Measurements from ENCODE around the gene GPR55. TPM values are rescaled to one million over a fixed set of nuclear protein-coding genes. Genes with fewer than 3 reads are reported as not detected.

The GPR55 gene
- total RNA-seq, 1 experiment from 2014 or later, result 0.07 TPM

GRCh38 chr2:230950874-230951339 is 25.9 kb upstream of the GPR55 start:
- intact Hi-C loops (cut with micrococcal nuclease), result no loop called here
- DNase-seq (no peak), ATAC-seq (no peak)
- Histone ChIP-seq H3K79me2 (ENCODE audit: low read length) (no peaks in the 10 kb centered on the region), H3K9ac (ENCODE audit: low read length) (no peak overlapping the region), H3K4me3 (ENCODE audit: low read length) (no peak overlapping the region), H3K4me1 (ENCODE audit: insufficient read depth, low read length) (no peaks in the 10 kb centered on the region), H3K9me3 (ENCODE audit: low read length) (no peaks in the 10 kb centered on the region), H3K27me3 (ENCODE audit: low read length) (no peaks in the 10 kb centered on the region), H3K9me2 (replicated peaks; ENCODE audit: low read length) (no peaks in the 10 kb centered on the region), H2AFZ (ENCODE audit: low read length) (no peak overlapping the region), H4K20me1 (ENCODE audit: low read length) (no peaks in the 10 kb centered on the region), H3K36me3 (ENCODE audit: low read depth, low read length) (no peaks in the 10 kb centered on the region), H3K4me2 (ENCODE audit: low read length) (no peak overlapping the region), H3K27ac (ENCODE audit: low read length) (no peak overlapping the region), H3F3A (ENCODE audit: low read length, unreplicated experiment) (no peaks in the 10 kb centered on the region)
- ChIA-PET CTCF (no interaction called here), POLR2A (ENCODE audit: unreplicated experiment) (no interaction called here)
- no peak for TF ChIP-seq EZH2 (IDR thresholded peaks at IDR 0.05; ENCODE audit: low read length, unreplicated experiment)
- TF ChIP-seq EZH2phosphoT487 (IDR thresholded peaks at IDR 0.05; ENCODE audit: borderline replicate concordance, low read length), result no peak
- TF ChIP-seq, protein P1, sequence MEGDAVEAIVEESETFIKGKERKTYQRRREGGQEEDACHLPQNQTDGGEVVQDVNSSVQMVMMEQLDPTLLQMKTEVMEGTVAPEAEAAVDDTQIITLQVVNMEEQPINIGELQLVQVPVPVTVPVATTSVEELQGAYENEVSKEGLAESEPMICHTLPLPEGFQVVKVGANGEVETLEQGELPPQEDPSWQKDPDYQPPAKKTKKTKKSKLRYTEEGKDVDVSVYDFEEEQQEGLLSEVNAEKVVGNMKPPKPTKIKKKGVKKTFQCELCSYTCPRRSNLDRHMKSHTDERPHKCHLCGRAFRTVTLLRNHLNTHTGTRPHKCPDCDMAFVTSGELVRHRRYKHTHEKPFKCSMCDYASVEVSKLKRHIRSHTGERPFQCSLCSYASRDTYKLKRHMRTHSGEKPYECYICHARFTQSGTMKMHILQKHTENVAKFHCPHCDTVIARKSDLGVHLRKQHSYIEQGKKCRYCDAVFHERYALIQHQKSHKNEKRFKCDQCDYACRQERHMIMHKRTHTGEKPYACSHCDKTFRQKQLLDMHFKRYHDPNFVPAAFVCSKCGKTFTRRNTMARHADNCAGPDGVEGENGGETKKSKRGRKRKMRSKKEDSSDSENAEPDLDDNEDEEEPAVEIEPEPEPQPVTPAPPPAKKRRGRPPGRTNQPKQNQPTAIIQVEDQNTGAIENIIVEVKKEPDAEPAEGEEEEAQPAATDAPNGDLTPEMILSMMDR (conservative IDR thresholded peaks at IDR 0.05; ENCODE audit: low read depth, low read length), result no peak
- BruUV-seq (replicated peaks), result no TSS peak

DNA sequence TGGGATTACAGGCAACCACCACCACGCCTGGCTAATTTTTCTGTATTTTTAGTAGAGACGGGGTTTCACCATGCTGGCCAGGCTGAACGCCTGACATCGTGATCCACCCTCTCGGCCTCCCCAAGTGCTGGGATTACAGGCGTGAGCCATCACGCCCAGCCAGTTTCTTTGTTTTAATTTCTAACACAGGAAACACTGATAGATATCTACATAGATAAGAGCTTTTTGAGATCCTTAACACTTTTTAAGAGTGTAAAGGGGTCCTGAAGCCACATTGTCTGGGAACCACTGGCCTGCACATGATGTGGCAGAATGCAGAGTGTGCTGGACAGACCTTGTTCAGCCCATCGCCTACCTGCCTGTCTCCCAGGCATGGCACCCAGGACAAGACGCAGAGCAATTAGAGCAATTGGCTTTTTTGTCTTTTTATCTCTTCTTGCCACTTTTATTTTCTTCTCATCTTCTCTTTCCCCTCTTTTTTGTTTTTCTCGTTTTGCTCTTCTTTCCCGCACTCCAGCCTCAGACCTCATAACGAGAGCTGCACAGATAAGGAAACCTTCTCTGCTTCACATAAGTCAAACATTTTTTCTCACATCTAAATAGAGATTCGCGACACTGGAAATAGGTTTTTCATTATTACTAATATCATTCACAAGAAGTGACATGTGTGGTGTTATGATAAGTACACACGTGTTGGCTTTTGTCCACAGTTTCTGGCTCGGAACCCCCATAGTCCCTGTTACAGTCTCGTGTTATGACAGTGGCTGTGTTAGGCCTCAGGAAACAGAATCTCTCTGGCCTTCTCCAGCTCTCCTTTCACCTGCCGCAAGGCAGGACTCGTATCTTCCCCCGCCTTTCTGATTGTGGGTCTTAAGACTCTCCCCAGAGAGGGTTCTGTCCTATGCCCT is 25.2 kb upstream of the GPR55 start:
- Histone ChIP-seq H3K27ac (ENCODE audit: low read length) (no peak overlapping the region), H3K27me3 (ENCODE audit: low read length) (no peaks in the 10 kb centered on the region), H3K9ac (ENCODE audit: low read length) (no peak overlapping the region), H3K4me1 (ENCODE audit: insufficient read depth, low read length) (no peaks in the 10 kb centered on the region), H3K4me3 (ENCODE audit: low read length) (no peak overlapping the region), H4K20me1 (ENCODE audit: low read length) (no peaks in the 10 kb centered on the region), H3K9me2 (replicated peaks; ENCODE audit: low read length) (no peaks in the 10 kb centered on the region), H3K36me3 (ENCODE audit: low read depth, low read length) (no peaks in the 10 kb centered on the region), H3F3A (ENCODE audit: low read length, unreplicated experiment) (no peaks in the 10 kb centered on the region), H3K9me3 (ENCODE audit: low read length) (no peaks in the 10 kb centered on the region), H3K79me2 (ENCODE audit: low read length) (no peaks in the 10 kb centered on the region), H3K4me2 (ENCODE audit: low read length) (no peak overlapping the region), H2AFZ (ENCODE audit: low read length) (no peak overlapping the region)
- POLR2A ChIA-PET (ENCODE audit: unreplicated experiment), result no interaction called here
- CTCF ChIA-PET, result no interaction called here
- intact Hi-C loops (cut with micrococcal nuclease), result no loop called here
- BruUV-seq (replicated peaks), result no TSS peak
- ATAC-seq (no peak), DNase-seq (no peak)
- TF ChIP-seq EZH2 (IDR thresholded peaks at IDR 0.05; ENCODE audit: low read length, unreplicated experiment) (no peak), EZH2phosphoT487 (IDR thresholded peaks at IDR 0.05; ENCODE audit: borderline replicate concordance, low read length) (no peak)
- TF ChIP-seq, protein P1 (conservative IDR thresholded peaks at IDR 0.05; ENCODE audit: low read depth, low read length), result no peak

DNA sequence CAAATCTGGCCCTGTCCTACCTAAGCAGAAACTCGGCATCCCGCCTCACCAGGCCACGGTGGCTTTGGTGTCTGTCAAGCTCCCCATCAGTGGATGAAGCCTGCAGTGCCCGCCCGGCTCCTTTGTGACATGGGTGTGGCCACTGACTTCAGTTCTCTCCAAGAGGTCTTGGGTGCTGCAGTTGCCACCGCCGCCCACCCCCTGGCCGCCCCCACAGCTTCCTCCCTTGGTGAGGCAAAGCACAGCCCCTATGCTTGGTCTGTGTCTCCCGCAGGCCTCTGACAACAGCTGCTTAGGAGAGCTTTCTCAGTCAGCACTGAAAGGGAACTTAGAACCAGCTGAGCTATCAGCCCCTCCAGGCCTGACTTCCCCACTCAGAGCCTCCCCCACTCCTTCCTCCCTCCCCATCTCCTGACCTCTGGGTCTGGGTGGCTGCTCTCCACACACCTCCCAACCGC is 22.9 kb upstream of the GPR55 start:
- TF ChIP-seq, protein P1 (conservative IDR thresholded peaks at IDR 0.05; ENCODE audit: low read depth, low read length), result no peak
- TF ChIP-seq EZH2 (IDR thresholded peaks at IDR 0.05; ENCODE audit: low read length, unreplicated experiment), result no peak
- TF ChIP-seq EZH2phosphoT487 (IDR thresholded peaks at IDR 0.05; ENCODE audit: borderline replicate concordance, low read length), result no peak
- Histone ChIP-seq H3K36me3 (ENCODE audit: low read depth, low read length) (no peaks in the 10 kb centered on the region), H3K4me1 (ENCODE audit: insufficient read depth, low read length) (no peaks in the 10 kb centered on the region), H3K9me3 (ENCODE audit: low read length) (no peaks in the 10 kb centered on the region), H3K9me2 (replicated peaks; ENCODE audit: low read length) (no peaks in the 10 kb centered on the region), H4K20me1 (ENCODE audit: low read length) (no peaks in the 10 kb centered on the region), H3K4me3 (ENCODE audit: low read length) (no peak overlapping the region), H3K9ac (ENCODE audit: low read length) (no peak overlapping the region), H3K4me2 (ENCODE audit: low read length) (no peak overlapping the region), H3F3A (ENCODE audit: low read length, unreplicated experiment) (no peaks in the 10 kb centered on the region), H2AFZ (ENCODE audit: low read length) (no peak overlapping the region), H3K27ac (ENCODE audit: low read length) (no peak overlapping the region), H3K79me2 (ENCODE audit: low read length) (no peaks in the 10 kb centered on the region), H3K27me3 (ENCODE audit: low read length) (no peaks in the 10 kb centered on the region)
- no peak for DNase-seq
- ChIA-PET POLR2A (ENCODE audit: unreplicated experiment) (no interaction called here), CTCF (no interaction called here)
- no TSS peak for BruUV-seq (replicated peaks)
- intact Hi-C loops (cut with micrococcal nuclease), result no loop called here
- ATAC-seq, result no peak
